ENCODE measurements around the gene LARGE2.

LARGE2 gene

GRCh38 chr11:45917286-45917622 lies 5.2 kb upstream of the LARGE2 start:
- no peak for TF ChIP-seq CTCF (IDR thresholded peaks at IDR 0.05)

GRCh38 chr11:45917623-45918330 lies 4.7 kb upstream of the LARGE2 start, which contains the start of gene PEX16:
TSS of gene PEX16 (minus strand) at chr11:45917877. CDS start at chr11:45917811, 66 bp downstream.
- TF ChIP-seq CTCF (IDR thresholded peaks at IDR 0.05): no peak

- TF ChIP-seq CTCF (IDR thresholded peaks at IDR 0.05): no peak
Measured at GRCh38 chr11:45918331-45918941, 4.0 kb upstream of the LARGE2 start.

GRCh38 chr11:45918962-45919675 lies 3.3 kb upstream of the LARGE2 start:
- no peak for TF ChIP-seq CTCF (IDR thresholded peaks at IDR 0.05)

DNA sequence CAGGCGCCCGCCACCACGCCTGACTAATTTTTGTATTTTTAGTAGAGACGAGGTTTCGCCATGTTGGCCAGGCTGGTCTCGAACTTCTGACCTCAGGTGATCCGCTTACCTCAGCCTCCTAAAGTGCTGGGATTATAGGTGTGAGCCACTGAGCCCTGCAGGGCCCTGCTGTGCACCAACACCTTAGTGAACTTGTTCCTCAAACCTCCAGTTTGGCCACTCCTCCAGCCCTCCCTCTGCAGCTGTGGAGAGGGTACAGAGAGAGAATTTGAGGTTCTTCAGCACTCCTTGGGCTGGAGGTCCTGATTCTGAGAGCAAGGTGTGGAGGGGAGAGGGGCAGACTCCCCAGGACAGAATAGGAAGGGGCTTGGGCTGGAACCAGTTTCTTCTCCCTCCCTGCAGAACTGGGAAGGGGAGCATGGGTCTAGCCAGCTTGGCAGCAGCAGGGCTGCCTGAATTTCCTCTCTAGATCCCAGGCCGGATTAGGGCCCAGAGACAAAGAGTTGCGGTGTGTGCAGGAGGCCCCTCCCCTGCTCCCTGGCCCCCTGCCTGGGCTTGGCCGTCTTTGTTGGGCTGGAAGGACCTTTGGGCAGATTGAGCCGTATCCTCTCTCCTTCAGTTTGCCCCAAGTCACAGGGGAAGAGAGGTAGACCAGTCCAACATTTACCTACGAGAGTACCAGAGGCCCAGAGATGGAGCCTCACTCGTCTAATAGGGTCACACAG lies 2.5 kb upstream of the LARGE2 start:
- no peak for TF ChIP-seq CTCF (IDR thresholded peaks at IDR 0.05)

DNA sequence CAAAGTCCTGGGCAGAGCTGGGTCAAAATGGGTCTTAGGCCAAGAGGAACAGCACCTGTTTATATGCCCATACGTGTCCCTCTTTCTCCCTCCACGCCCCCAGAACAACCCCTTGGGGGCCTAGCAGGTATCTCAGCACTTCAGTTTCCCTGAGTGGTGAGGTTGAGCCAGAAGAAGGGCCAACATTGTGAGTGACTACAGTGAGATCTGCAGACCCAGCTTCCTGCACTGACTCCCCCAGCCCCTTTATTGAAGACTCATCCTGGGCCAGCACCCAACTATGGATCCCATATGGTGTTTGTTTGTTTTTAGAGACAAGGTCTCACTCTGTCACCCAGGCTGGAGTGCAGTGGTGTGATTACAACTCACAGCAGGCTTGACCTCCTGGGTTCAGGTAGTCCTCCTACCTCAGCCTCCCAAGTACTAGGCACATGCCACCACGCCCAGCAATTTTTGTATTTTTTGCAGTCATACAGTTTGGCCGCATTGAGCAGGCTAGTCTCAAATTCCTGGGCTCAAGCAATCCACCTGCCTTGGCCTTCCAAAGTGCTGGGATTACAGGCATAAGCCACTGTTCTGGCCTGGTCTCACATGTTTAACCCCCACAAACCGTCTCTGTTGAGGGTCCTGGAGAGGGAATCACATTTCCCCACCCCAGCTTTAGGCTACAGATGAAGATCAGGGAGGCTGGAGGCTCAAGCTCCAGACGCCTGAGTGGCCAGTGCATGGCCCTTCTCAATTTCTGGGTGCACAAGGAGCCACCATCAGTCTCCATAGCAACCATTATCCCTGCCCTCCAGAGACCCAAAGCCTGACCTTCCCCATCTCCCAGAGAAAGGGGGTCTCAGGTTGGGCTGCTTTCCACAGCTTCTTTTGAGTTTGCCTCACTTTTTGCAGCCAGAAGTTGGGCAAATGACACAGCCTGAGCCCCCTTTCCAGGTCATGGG lies 1.7 kb upstream of the LARGE2 start:
- TF ChIP-seq CTCF (IDR thresholded peaks at IDR 0.05): no peak

All from LNCAP (cell line).